Measurements from ENCODE around the gene RNF213. TPM values are rescaled to one million over a fixed set of nuclear protein-coding genes. Genes with fewer than 3 reads are reported as not detected.

The RNF213 gene
- total RNA-seq, 1 donor from 2014 or later, result 221 TPM

- DNase-seq (ENCODE audit: low spot score), result no peak
Observed at GRCh38 chr17:80431246-80432195, 170.9 kb downstream of the RNF213 start.

- no peak for DNase-seq (ENCODE audit: low spot score)
Observed at GRCh38 chr17:80432350-80432955, 171.8 kb downstream of the RNF213 start.

GRCh38 chr17:80432961-80433550 is 172.4 kb downstream of the RNF213 start:
- DNase-seq (ENCODE audit: low spot score), result no peak

GRCh38 chr17:80433916-80434666 is 173.4 kb downstream of the RNF213 start:
- no peak for DNase-seq (ENCODE audit: low spot score)

GRCh38 chr17:80437532-80437931 is 176.9 kb downstream of the RNF213 start:
- DNase-seq (ENCODE audit: low spot score), result no peak

- no peak for DNase-seq (ENCODE audit: low spot score)
Observed at GRCh38 chr17:80438806-80439205, 178.2 kb downstream of the RNF213 start.

GRCh38 chr17:80439499-80439898 is 178.8 kb downstream of the RNF213 start:
- no peak for DNase-seq (ENCODE audit: low spot score)

- no peak for DNase-seq (ENCODE audit: low spot score)
Observed at GRCh38 chr17:80441133-80441578, 180.5 kb downstream of the RNF213 start.

- DNase-seq (ENCODE audit: low spot score), result no peak
Observed at GRCh38 chr17:80441598-80442322, 181.1 kb downstream of the RNF213 start.

- no peak for DNase-seq (ENCODE audit: low spot score)
Observed at GRCh38 chr17:80442323-80442659, 181.6 kb downstream of the RNF213 start.

- no peak for DNase-seq (ENCODE audit: low spot score)
Observed at GRCh38 chr17:80442764-80443163, 182.1 kb downstream of the RNF213 start.

- no peak for DNase-seq (ENCODE audit: low spot score)
Observed at GRCh38 chr17:80443498-80443897, 182.8 kb downstream of the RNF213 start.

GRCh38 chr17:80443916-80444643 is 183.4 kb downstream of the RNF213 start:
- DNase-seq (ENCODE audit: low spot score), result no peak

- DNase-seq (ENCODE audit: low spot score), result no peak
Observed at GRCh38 chr17:80444644-80444979, 184.0 kb downstream of the RNF213 start.

- no peak for DNase-seq (ENCODE audit: low spot score)
Observed at GRCh38 chr17:80445007-80445725, 184.5 kb downstream of the RNF213 start.

GRCh38 chr17:80445726-80446110 is 185.1 kb downstream of the RNF213 start:
- no peak for DNase-seq (ENCODE audit: low spot score)

- no peak for DNase-seq (ENCODE audit: low spot score)
Observed at GRCh38 chr17:80446645-80447405, 186.2 kb downstream of the RNF213 start.

GRCh38 chr17:80447790-80448189 is 187.1 kb downstream of the RNF213 start:
- no peak for DNase-seq (ENCODE audit: low spot score)
